Vagina (tissue), 2 donors: ENCODE data around the gene ADAMTSL1.

ENCODE experiments used
- POLR2A ChIP-seq, 2 donors: fragments of 450-650 bp; IDR thresholded peaks; one replicate each; pipeline ENCODE4 v1.6.1; 2017; ENCODE audit warnings: antibody characterized with exemption in 2 of 2, mild to moderate bottlenecking in 2 of 2, moderate library complexity in 2 of 2
- POLR2AphosphoS5 ChIP-seq, 2 donors: sonication (generic); formaldehyde crosslinking; IDR thresholded peaks; one replicate each; pipeline ENCODE4 v1.9.0; 2017; ENCODE audit warnings: antibody characterized with exemption in 2 of 2, mild to moderate bottlenecking in 2 of 2, low read depth in 1 of 2; ENCODE audit not compliant: insufficient read depth in 1 of 2
- TF ChIP-seq, protein P1 (sequence below), 3 experiments: fragments of 450-650 bp in 2 of 3; fragments of 200-600 bp in 1 of 3; sonication (generic) in 1 of 3; IDR thresholded peaks; one replicate each; pipeline ENCODE4 v1.5.1; 2017 to 2019; ENCODE audit warnings: antibody characterized with exemption in 3 of 3, mild to moderate bottlenecking in 2 of 3, moderate library complexity in 2 of 3

DNA sequence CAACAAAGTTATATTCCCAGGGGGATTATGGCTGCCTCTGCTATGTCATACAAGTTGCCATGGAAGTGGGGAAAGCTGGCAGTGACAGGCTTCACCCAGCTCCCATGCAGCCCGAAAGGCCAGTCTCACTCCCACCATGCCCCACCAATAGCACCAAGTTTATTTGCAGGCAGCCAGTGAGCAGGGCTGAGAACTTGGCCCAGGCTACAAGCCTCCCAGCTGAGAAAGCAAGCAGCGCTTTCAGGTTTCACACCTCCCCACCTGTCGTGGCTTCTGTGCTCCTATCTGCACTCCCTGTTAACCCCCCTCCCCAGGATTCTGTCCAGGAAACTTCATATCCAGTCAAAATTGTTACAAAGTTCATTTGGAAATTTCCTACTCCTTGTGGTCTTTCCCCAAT is 404.0 kb downstream of the ADAMTSL1 start:
- TF ChIP-seq POLR2A (IDR thresholded peaks at IDR 0.05): no peak
- TF ChIP-seq, protein P1, sequence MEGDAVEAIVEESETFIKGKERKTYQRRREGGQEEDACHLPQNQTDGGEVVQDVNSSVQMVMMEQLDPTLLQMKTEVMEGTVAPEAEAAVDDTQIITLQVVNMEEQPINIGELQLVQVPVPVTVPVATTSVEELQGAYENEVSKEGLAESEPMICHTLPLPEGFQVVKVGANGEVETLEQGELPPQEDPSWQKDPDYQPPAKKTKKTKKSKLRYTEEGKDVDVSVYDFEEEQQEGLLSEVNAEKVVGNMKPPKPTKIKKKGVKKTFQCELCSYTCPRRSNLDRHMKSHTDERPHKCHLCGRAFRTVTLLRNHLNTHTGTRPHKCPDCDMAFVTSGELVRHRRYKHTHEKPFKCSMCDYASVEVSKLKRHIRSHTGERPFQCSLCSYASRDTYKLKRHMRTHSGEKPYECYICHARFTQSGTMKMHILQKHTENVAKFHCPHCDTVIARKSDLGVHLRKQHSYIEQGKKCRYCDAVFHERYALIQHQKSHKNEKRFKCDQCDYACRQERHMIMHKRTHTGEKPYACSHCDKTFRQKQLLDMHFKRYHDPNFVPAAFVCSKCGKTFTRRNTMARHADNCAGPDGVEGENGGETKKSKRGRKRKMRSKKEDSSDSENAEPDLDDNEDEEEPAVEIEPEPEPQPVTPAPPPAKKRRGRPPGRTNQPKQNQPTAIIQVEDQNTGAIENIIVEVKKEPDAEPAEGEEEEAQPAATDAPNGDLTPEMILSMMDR (IDR thresholded peaks at IDR 0.05): no peak
- TF ChIP-seq POLR2AphosphoS5 (IDR thresholded peaks at IDR 0.05; ENCODE audit: insufficient read depth in 1 of 2, low read depth in 1 of 2): no peak
